Left lung (tissue), 10 donors: ENCODE measurements around the gene FKBP9. TPM values are rescaled to one million over a fixed set of nuclear protein-coding genes. Genes with fewer than 3 reads are reported as not detected.
A peak's percentile ranks its signal among the peaks of the same experiment; 100 is the strongest.
"Not testable (repeated sequence)": the region's sequence is repeated elsewhere in the genome, so short reads cannot be mapped to it uniquely, and the experiment has no call there.

Experiments used
- ATAC-seq: fragments of 200-7000 bp; cut with Tn5 transposase; one replicate; pipeline ENCODE4 v1.9.1; 2020; ENCODE audit warnings: moderate library complexity
- DNase-seq, 4 donors: peaks; one replicate each; pipeline ENCODE4 v3.0.0-alpha.2; 2013 to 2020
- H3K27ac ChIP-seq, 2 donors: fragments of 200-600 bp; sonication (generic) in 1 of 2; one replicate each; pipeline versions ENCODE4 v1.5.0 to v1.8.0; 2020 to 2021
- H3K27me3 ChIP-seq, 2 donors: fragments of 200-600 bp; sonication (generic) in 1 of 2; one replicate each; pipeline versions ENCODE4 v1.5.0 to v1.8.0; 2020 to 2021
- H3K36me3 ChIP-seq, 2 donors: fragments of 200-600 bp; sonication (generic) in 1 of 2; one replicate each; pipeline versions ENCODE4 v1.5.0 to v1.8.0; 2020 to 2021
- H3K4me1 ChIP-seq, 2 donors: fragments of 200-600 bp; one replicate each; pipeline ENCODE4 v1.8.0; 2021
- H3K4me3 ChIP-seq, 2 donors: fragments of 200-600 bp; sonication (generic) in 1 of 2; one replicate each; pipeline versions ENCODE4 v1.5.0 to v1.8.0; 2020 to 2021; ENCODE audit warnings: mild to moderate bottlenecking in 1 of 2
- H3K9me3 ChIP-seq, 2 donors: fragments of 200-600 bp; sonication (generic) in 1 of 2; one replicate each; pipeline versions ENCODE4 v1.5.0 to v1.8.0; 2020 to 2021
- CTCF ChIP-seq, 2 donors: fragments of 200-600 bp; sonication (generic) in 1 of 2; IDR thresholded peaks; one replicate each; pipeline versions ENCODE4 v1.5.0 to v1.8.0; 2021; ENCODE audit warnings: antibody characterized with exemption in 2 of 2
- intact Hi-C, 2 donors: fragments of 100-400 bp; cut with DNase I; formaldehyde crosslinking; loops; one replicate each; pipeline versions ENCODE4 v1.11.2 to v1.14.2; 2022
- polyA plus RNA-seq, 6 donors: library from polyadenylated mRNA; unstranded; fragments of 120-200 nt; gene quantifications; one replicate each; pipeline ENCODE4 v1.2.1, GENCODE V29; 2013; ENCODE audit not compliant: insufficient read length in 6 of 6
- total RNA-seq, 2 donors: library from RNA; stranded (reverse); fragmentation: NEBNext Ultra II Directional; extraction: Animal tissue kit (Norgen Biotek cat#: 25700); gene quantifications; one replicate each; pipeline ENCODE4 v1.2.1, GENCODE V29; 2021
- donor health status: DM: no; HTN: yes; CAD: no.
- donor health status: DM: no; HTN: no; CAD: no.

Gene FKBP9
- total and polyA plus RNA-seq, 8 donors = 91.4 to 264 (median 205) TPM

DNA sequence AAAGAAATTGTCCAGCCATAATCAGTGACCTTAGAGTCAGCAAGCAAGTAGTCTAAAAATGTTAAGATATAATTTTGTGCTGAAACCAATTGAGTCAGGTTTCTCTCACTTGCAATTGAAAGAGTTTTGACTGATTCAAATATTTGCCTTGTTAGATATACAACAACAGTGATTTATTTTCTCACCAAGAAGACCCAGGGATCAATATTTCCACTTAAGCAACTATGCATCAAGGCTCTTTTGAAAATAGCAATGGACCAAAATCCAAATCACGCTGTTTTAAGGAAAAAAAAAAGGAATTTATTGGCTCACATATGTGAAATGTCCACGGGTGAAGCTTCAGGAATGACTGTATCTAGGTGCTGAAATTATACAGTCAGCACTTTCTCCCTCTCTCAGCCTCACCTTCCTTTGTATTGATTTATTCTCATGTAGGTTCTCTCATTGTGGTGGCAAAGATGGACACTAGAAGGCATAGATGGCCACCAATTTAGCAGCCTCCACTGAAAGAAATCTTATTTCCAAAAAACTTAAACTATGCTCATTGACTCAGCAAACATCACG is 9.7 kb upstream of the FKBP9 start:
- no peaks in the 10 kb centered on the region for H3K36me3 ChIP-seq
- TF ChIP-seq CTCF (IDR thresholded peaks at IDR 0.05) = no peak
- intact Hi-C loops = no loop called here
- no peak for DNase-seq
- H3K9me3 ChIP-seq = peaks cover 0 to 14% of the 10 kb centered on the region in 2 donors
- H3K4me1 ChIP-seq = no peaks in the 10 kb centered on the region
- no peak for ATAC-seq
- H3K27ac ChIP-seq = no peak overlapping the region
- H3K4me3 ChIP-seq = no peak overlapping the region
- H3K27me3 ChIP-seq = no peaks in the 10 kb centered on the region

- no peak for TF ChIP-seq CTCF (IDR thresholded peaks at IDR 0.05)
- Histone ChIP-seq H3K27me3 (no peaks in the 10 kb centered on the region), H3K4me1 (no peaks in the 10 kb centered on the region), H3K27ac (no peak overlapping the region), H3K4me3 (no peak overlapping the region), H3K36me3 (no peaks in the 10 kb centered on the region), H3K9me3 (peaks cover 0 to 14% of the 10 kb centered on the region in 2 donors)
- DNase-seq (no peak), ATAC-seq (no peak)
- intact Hi-C loops = no loop called here
Measured at GRCh38 chr7:32948202-32948601, 9.0 kb upstream of the FKBP9 start.

DNA sequence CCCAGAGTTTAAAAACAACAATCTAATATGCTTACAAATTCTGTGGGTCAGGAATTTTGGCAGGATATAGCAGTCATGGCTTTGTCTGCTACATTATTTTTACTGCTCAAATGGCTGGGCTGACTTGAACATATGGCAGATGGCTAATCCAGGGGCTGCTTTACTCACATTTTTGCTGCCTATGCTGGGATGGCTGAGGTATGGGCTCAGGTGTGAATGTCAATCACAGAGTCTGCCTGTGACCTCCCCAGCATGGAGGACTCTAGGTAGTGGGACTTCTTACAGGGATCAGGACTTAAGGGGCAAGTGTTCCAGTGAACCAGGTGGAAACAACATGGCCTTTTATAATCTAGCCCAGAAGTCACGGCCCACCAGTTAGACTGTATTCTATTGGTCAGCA is 4.4 kb upstream of the FKBP9 start:
- H3K4me3 ChIP-seq = no peak overlapping the region
- TF ChIP-seq CTCF (IDR thresholded peaks at IDR 0.05) = no peak
- H3K36me3 ChIP-seq = no peaks in the 10 kb centered on the region
- H3K9me3 ChIP-seq = peaks cover 0 to 9% of the 10 kb centered on the region in 2 donors
- peaks cover 0 to 10% of the 10 kb centered on the region in 2 donors for H3K4me1 ChIP-seq
- H3K27me3 ChIP-seq = peaks cover 0 to 10% of the 10 kb centered on the region in 2 donors
- ATAC-seq (no peak), DNase-seq (no peak)
- H3K27ac ChIP-seq = no peak overlapping the region
- intact Hi-C loops = no loop called here

GRCh38 chr7:32958046-32959025 is 1.1 kb downstream of the FKBP9 start:
- H3K4me3 ChIP-seq = peak overlapping the region; percentile 65 to 98
- ATAC-seq = peak; percentile 64
- peak in 2 of 4 donors; percentile 35 to 48 for DNase-seq
- peaks cover 3 to 21% of the 10 kb centered on the region in 2 donors for H3K4me1 ChIP-seq
- peaks cover 0 to 11% of the 10 kb centered on the region in 2 donors for H3K27me3 ChIP-seq
- peak overlapping the region; percentile 90 to 95 for H3K27ac ChIP-seq
- no peaks in the 10 kb centered on the region for H3K36me3 ChIP-seq
- TF ChIP-seq CTCF (IDR thresholded peaks at IDR 0.05) = no peak
- intact Hi-C loops = no loop called here
- no peaks in the 10 kb centered on the region for H3K9me3 ChIP-seq

- intact Hi-C loops, ATAC-seq, H3K9me3 ChIP-seq, H3K4me3 ChIP-seq, H3K27me3 ChIP-seq, H3K36me3 ChIP-seq: not testable (repeated sequence)
- peak in 1 of 4 donors; percentile 37 for DNase-seq
- peaks cover 0 to 12% of the 10 kb centered on the region in 2 donors for H3K4me1 ChIP-seq
- peak overlapping the region in 1 of 2 donors; percentile 26 for H3K27ac ChIP-seq
Measured at GRCh38 chr7:32963880-32964301, 6.7 kb downstream of the FKBP9 start.

- H3K9me3 ChIP-seq, H3K4me3 ChIP-seq, H3K36me3 ChIP-seq, intact Hi-C loops, H3K27me3 ChIP-seq: not testable (repeated sequence)
- DNase-seq = peak in 1 of 4 donors; percentile 60
- Histone ChIP-seq H3K27ac (peak overlapping the region in 1 of 2 donors; percentile 26), H3K4me1 (peaks cover 0 to 12% of the 10 kb centered on the region in 2 donors)
- peak; percentile 88 for ATAC-seq
Measured at GRCh38 chr7:32964461-32965159, 7.4 kb downstream of the FKBP9 start.

- ATAC-seq, intact Hi-C loops, DNase-seq, H3K9me3 ChIP-seq, H3K36me3 ChIP-seq, H3K4me3 ChIP-seq, H3K27me3 ChIP-seq: not testable (repeated sequence)
- Histone ChIP-seq H3K27ac (peak overlapping the region in 1 of 2 donors; percentile 23), H3K4me1 (peaks cover 0 to 12% of the 10 kb centered on the region in 2 donors)
Measured at GRCh38 chr7:32966489-32967267, 9.4 kb downstream of the FKBP9 start.

GRCh38 chr7:32967268-32967582 is 10.0 kb downstream of the FKBP9 start:
- H3K27me3 ChIP-seq, H3K4me3 ChIP-seq, H3K9me3 ChIP-seq, DNase-seq, intact Hi-C loops, H3K36me3 ChIP-seq: not testable (repeated sequence)
- ATAC-seq = peak; percentile 12
- Histone ChIP-seq H3K4me1 (peaks cover 0 to 12% of the 10 kb centered on the region in 2 donors), H3K27ac (peak overlapping the region in 1 of 2 donors; percentile 23)
